ENCODE measurements around the gene LRRC74A.

DNA sequence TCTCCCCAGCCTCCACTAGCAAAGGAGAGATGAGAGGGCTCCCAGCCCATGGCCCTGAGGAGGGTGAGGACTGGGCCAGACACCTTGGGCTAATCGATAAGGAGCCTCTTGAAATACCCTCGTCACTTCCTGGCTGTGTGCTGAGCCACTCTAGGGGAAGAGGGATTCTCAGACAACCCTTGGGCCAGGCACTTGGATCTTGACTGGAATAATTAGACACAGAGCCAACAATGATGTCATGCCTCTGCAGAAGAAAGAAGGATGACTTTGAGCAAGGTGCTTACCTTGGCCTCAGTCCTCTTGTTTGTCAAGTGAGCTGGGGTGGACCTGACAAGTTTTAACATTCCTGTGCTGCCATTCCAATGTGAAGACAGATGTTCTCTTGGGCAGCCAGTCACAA, 83.1 kb downstream of the LRRC74A start:
- TF ChIP-seq BACH1 (IDR thresholded peaks at IDR 0.05; ENCODE audit: borderline replicate concordance) (no peak), NFYA (IDR thresholded peaks at IDR 0.05; ENCODE audit: borderline replicate concordance, low read depth, low read length) (no peak), POLR2A (IDR thresholded peaks at IDR 0.05; ENCODE audit: low read depth, low read length) (no peak), ETV6 (conservative IDR thresholded peaks at IDR 0.05 in 1 of 2, IDR thresholded peaks at IDR 0.05 in 1 of 2; ENCODE audit: borderline replicate concordance in 1 of 2, low read depth in 1 of 2) (no peak), JUNB (IDR thresholded peaks at IDR 0.05) (no peak), PAX8 (IDR thresholded peaks at IDR 0.05) (no peak), ZNF24 (IDR thresholded peaks at IDR 0.05) (no peak), CHD2 (IDR thresholded peaks at IDR 0.05; ENCODE audit: borderline replicate concordance, low read depth, low read length) (no peak), FOXM1 (IDR thresholded peaks at IDR 0.05; ENCODE audit: low read depth, low read length) (no peak)
- TF ChIP-seq, protein P1, sequence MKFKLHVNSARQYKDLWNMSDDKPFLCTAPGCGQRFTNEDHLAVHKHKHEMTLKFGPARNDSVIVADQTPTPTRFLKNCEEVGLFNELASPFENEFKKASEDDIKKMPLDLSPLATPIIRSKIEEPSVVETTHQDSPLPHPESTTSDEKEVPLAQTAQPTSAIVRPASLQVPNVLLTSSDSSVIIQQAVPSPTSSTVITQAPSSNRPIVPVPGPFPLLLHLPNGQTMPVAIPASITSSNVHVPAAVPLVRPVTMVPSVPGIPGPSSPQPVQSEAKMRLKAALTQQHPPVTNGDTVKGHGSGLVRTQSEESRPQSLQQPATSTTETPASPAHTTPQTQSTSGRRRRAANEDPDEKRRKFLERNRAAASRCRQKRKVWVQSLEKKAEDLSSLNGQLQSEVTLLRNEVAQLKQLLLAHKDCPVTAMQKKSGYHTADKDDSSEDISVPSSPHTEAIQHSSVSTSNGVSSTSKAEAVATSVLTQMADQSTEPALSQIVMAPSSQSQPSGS (IDR thresholded peaks at IDR 0.05; ENCODE audit: low read length) = no peak
- TF ChIP-seq, protein P2, sequence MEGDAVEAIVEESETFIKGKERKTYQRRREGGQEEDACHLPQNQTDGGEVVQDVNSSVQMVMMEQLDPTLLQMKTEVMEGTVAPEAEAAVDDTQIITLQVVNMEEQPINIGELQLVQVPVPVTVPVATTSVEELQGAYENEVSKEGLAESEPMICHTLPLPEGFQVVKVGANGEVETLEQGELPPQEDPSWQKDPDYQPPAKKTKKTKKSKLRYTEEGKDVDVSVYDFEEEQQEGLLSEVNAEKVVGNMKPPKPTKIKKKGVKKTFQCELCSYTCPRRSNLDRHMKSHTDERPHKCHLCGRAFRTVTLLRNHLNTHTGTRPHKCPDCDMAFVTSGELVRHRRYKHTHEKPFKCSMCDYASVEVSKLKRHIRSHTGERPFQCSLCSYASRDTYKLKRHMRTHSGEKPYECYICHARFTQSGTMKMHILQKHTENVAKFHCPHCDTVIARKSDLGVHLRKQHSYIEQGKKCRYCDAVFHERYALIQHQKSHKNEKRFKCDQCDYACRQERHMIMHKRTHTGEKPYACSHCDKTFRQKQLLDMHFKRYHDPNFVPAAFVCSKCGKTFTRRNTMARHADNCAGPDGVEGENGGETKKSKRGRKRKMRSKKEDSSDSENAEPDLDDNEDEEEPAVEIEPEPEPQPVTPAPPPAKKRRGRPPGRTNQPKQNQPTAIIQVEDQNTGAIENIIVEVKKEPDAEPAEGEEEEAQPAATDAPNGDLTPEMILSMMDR (IDR thresholded peaks at IDR 0.05 in 2 of 3, conservative IDR thresholded peaks at IDR 0.05 in 1 of 3; ENCODE audit: control insufficient read depth in 2 of 3, extremely low read depth in 1 of 3, insufficient read depth in 1 of 3, low read depth in 3 of 3, low read length in 3 of 3) = no peak
- TF ChIP-seq, protein P3, sequence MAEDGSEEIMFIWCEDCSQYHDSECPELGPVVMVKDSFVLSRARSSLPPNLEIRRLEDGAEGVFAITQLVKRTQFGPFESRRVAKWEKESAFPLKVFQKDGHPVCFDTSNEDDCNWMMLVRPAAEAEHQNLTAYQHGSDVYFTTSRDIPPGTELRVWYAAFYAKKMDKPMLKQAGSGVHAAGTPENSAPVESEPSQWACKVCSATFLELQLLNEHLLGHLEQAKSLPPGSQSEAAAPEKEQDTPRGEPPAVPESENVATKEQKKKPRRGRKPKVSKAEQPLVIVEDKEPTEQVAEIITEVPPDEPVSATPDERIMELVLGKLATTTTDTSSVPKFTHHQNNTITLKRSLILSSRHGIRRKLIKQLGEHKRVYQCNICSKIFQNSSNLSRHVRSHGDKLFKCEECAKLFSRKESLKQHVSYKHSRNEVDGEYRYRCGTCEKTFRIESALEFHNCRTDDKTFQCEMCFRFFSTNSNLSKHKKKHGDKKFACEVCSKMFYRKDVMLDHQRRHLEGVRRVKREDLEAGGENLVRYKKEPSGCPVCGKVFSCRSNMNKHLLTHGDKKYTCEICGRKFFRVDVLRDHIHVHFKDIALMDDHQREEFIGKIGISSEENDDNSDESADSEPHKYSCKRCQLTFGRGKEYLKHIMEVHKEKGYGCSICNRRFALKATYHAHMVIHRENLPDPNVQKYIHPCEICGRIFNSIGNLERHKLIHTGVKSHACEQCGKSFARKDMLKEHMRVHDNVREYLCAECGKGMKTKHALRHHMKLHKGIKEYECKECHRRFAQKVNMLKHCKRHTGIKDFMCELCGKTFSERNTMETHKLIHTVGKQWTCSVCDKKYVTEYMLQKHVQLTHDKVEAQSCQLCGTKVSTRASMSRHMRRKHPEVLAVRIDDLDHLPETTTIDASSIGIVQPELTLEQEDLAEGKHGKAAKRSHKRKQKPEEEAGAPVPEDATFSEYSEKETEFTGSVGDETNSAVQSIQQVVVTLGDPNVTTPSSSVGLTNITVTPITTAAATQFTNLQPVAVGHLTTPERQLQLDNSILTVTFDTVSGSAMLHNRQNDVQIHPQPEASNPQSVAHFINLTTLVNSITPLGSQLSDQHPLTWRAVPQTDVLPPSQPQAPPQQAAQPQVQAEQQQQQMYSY (CRISPR knock-in tag; IDR thresholded peaks at IDR 0.05) = no peak
- TF ChIP-seq, protein P4, sequence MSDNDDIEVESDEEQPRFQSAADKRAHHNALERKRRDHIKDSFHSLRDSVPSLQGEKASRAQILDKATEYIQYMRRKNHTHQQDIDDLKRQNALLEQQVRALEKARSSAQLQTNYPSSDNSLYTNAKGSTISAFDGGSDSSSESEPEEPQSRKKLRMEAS (IDR thresholded peaks at IDR 0.05; ENCODE audit: low read depth, low read length) = no peak
- TF ChIP-seq, protein P5, sequence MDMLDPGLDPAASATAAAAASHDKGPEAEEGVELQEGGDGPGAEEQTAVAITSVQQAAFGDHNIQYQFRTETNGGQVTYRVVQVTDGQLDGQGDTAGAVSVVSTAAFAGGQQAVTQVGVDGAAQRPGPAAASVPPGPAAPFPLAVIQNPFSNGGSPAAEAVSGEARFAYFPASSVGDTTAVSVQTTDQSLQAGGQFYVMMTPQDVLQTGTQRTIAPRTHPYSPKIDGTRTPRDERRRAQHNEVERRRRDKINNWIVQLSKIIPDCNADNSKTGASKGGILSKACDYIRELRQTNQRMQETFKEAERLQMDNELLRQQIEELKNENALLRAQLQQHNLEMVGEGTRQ (IDR thresholded peaks at IDR 0.05; ENCODE audit: borderline replicate concordance, low read depth, low read length) = no peak
